Measurements from ENCODE around the gene EEF2K.
"Not testable (repeated sequence)": the region's sequence is repeated elsewhere in the genome, so short reads cannot be mapped to it uniquely, and the experiment has no call there.

EEF2K gene

GRCh38 chr16:22190081-22190775 lies 15.8 kb upstream of the EEF2K start:
- DNase-seq: peak; percentile 99

GRCh38 chr16:22190776-22191531 lies 15.1 kb upstream of the EEF2K start:
- DNase-seq: peak; percentile 99

- DNase-seq: peak; percentile 46
Measured at GRCh38 chr16:22191532-22192260, 14.4 kb upstream of the EEF2K start.

GRCh38 chr16:22192261-22193062 lies 13.6 kb upstream of the EEF2K start:
- DNase-seq: peak; percentile 94

DNA sequence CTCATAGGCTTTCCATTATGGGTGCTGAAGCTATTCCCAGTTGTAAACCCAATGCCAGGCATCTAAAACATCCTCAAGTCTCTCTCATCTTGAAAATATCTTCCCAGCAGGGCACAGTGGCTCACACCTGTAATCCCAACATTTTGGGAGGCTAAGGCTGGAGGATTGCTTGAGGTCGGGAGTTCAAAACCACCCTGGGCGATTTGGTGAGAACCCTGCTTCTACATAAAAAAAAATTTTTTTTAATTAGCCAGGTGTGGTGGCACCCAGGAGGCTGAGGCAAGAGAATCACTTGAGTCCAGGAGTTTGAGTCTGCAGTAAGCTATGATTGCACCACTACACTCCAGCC lies 13.0 kb upstream of the EEF2K start:
- DNase-seq: no peak

- DNase-seq: no peak
Measured at GRCh38 chr16:22194707-22195444, 11.2 kb upstream of the EEF2K start.

DNA sequence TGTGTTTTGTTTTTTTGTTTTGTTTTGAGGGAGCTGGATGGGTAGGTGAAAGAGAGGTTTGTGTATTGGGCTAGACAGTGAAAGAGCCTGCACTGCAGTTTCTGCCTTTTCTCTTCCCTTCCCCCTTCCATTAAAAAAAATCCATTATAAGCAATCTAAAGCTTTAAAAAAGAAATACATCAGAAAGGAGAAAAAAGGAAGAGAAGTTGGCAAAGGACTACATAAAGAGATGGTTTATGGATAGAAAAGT lies 10.7 kb upstream of the EEF2K start:
- DNase-seq: no peak

DNA sequence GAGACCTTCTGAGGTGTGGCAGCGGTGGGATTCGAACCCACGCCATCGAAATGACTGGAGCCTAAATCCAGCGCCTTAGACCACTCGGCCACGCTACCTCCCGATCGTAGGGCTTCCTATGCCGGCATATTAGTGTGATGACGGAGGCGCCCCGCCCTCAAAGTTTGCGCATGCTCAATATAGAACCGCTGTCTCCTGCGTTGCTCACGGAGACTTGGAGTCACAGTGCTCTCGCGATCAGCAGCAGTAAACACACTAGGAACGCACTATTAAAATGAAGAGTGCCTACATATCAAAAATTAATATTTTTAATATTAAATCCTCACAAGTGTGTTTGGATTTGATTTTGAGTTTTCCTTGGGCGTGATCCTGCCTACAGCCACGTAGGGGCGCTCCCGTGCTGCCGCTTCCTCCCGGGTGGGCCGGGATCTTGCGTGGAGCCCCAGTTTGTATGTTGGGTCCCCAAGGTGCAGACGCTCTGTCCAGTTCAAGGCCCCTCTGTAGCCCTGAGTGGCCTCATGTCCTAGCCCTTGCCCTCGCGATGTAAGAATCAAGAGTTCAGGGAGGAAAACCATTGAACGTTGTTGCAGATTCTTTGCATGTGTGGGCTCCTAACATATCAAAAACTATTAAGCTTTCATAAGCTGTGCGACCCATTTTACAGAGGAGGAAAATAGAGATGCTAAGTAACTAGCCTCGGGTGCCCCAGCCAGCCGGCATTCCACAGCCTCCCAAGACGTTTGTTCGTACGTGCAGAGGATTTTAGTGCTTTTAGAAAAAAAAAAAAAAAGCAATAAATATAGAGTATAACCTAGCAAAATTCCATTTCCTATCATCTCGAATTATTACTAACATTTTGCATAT lies 10.2 kb upstream of the EEF2K start:
- peak; percentile 74 for DNase-seq

GRCh38 chr16:22196559-22197168 lies 9.4 kb upstream of the EEF2K start:
- DNase-seq: not testable (repeated sequence)

DNA sequence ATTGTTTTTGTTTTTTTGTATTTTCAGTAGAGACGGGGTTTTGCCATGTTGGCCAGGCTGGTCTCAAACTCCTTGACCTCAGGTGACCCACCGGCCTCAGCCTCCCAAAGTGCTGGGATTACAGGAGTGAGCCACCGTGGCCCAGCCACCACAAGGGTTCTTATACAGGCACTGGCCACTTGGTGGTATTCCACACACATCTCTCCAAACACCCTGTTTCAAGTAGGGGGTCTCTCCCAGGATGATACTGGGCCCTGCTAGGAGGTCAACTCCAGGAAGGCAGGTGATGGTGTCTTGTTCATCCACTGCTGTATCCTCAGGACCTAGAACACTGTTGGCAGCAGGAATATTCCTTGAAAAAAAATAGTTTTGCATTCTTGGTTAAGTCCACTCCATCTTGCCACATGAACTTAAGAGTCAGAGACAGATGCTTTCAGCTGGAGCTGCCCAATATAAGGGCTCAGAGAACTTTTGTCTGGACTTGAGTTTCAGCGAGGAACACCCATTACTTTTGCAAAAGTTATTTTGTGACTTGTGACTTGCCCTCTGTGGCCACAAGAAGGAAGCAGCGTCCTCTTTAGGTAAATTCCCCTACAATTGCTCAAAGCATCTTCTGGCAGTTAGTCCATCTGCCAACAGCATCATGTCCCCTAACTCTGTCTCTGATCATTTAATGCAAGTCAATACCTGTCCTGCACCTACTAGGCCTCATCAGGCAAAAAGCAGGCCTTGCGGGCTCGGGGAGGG lies 7.4 kb upstream of the EEF2K start:
- no peak for DNase-seq

DNA sequence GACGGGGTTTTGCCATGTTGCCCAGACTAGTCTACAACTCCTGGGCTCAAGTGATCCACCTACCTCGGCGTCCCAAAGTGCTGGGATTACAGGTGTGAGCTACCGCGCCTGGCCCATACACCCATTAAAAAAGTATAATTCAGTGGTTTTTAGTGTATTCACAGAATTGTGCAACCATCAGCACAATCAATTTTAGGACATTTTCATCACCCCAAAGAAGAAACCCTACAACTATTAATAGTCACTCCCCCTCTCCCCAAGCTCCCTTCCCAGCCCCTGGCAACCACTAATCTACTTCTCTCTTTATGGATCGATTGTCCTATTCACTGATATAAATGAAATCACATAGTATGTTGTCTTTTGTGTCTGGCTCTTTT lies 3.8 kb upstream of the EEF2K start:
- DNase-seq: no peak

- DNase-seq: no peak
Measured at GRCh38 chr16:22203091-22203490, 3.0 kb upstream of the EEF2K start.

- no peak for DNase-seq
Measured at GRCh38 chr16:22204091-22204655, 1.9 kb upstream of the EEF2K start.

- no peak for DNase-seq
Measured at GRCh38 chr16:22205577-22206012, 483 bp upstream of the EEF2K start.

DNA sequence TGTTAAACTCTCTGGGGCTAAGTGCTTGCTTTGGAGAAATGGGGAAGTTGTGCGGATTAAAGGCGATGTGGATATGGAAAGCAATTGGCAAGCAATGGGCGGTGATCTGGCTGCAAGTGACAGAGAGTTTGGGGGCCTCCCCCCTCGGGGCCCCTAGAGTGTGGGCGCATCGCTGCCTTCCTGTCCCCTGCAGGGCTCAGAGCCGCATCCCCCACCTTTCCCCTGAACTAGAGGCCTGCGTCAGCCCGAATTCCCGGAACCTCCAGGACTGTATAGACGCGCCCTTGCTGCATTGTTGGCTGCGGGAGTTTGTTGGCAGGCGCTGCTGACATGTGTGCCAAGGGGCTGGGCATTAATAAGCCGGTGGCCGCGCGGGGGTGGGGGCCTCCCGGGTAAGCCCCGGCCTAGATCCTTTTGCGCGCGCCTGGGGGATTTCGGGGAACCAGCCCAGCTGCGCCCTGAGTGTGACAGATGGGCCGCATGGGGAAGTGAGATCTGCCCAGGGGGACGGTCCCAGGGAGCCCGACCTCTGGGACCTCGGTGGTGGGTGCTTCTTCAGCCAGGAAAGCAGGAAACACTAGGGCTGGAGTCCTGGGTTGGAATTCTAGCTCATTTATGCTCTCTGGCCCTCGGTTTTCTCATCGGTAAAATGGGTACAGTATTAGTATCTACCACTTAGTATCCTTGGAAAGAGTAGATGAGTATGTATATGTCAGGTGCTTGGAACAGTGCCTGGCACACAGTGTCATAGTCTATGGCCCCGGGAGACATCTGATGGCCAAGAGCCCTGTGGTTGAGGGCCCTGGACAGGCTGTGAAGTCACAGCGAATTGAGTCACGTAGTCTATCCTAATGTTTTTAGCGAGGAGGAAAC lies 1.0 kb downstream of the EEF2K start:
- DNase-seq: peak; percentile 44

DNA sequence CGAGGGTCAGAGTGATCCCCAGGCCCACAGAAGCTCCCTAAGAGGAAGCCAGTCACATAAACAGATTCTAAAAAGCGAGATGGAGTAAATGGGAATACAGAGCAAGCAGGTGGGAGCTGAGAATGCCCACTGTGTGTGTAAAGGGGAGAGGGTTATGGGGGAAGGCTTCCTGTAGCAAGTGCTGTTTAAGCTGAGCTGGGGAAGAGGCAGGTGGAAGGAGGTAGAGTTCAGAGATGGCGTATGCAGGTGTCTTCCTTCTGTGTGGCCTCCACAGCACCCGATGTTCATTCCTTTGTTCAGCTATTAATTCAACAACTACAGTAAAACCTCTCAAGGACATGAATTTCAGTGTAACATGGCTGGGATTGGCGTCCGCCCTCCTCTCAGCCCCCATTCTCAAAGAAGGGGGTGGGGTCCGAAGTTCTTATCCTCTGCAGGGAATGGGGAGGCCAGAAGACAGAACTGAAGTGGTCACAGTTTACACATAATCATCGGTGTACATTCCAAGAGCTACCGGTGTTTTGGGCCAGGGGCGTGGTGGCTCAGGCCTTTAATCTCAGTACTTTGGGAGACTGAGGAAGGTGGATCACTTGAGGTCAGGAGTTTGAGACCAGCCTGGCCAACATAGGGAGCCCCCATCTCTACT lies 1.8 kb downstream of the EEF2K start:
- no peak for DNase-seq

GRCh38 chr16:22210285-22210684 lies 4.2 kb downstream of the EEF2K start:
- no peak for DNase-seq

DNA sequence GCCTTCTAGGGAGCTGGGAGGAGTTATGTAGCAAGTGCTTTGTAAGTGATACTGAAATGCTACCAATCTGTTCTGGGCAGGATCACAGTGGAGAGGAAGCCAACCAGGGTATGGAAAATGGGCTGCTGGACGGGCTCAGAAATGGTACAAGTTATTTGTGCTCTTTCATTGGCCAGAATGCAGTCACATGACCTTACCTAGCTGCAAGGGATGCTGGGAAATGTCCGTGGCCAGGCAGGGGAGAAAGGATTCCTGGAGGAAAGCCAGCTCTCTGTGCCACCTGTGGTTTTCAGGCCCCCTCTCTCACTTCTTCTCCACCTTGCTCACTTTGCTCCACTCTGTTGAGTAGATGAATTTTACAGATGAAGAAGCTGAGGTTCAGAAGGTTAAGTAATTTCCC lies 4.8 kb downstream of the EEF2K start:
- no peak for DNase-seq

DNA sequence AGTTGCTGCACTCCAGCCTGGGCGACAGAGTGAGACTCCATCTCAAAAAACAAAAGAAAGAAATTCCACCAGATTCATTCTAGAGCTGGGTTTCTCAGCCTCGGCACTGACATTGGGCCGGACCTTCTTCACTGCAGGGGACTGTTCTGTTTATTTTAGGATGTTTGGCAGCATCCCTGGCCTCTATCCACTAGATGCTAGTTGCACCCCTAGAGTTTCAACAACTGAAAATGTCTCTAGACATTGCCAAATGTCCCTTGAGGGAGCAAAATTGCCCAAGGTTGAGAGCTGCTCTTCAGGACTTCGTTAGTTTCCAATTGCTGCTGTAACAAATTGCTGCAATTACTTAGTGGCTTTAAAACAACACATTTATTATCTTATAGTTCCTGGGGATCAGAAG lies 7.2 kb downstream of the EEF2K start:
- DNase-seq: no peak

Measured in HCEC 1CT (cell line).